ENCODE measurements around the gene AQP6. TPM values are rescaled to one million over a fixed set of nuclear protein-coding genes. Genes with fewer than 3 reads are reported as not detected.

The AQP6 gene
- total RNA-seq, 1 donor from 2014 or later: 0.21 TPM

DNA sequence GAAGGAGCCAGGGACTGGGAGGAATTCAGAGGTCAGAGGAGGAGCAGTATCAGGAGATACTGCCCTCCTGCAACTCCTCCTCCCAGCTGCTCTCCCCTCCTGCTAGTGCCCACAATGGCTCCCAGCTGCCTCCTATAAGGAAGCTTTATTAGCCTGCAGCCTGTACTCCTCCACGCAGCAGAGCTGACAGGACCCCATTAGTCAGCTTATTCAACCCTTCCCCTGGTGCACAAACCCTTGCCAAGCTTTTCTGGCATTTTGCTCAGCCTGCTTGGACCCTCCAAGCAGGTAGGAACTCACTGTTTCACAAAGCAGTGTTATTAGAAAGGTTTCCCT is 29.2 kb upstream of the AQP6 start:
- H3K9me3 Mint-ChIP-seq: no peaks in the 10 kb centered on the region
- DNase-seq (ENCODE audit: low read depth, low spot score): no peak
- no peak overlapping the region for H3K4me3 Mint-ChIP-seq
- H3K4me1 Mint-ChIP-seq: peaks cover 32% of the 10 kb centered on the region
- H3K36me3 Mint-ChIP-seq (ENCODE audit: low read depth): no peaks in the 10 kb centered on the region
- TF ChIP-seq CTCF (conservative IDR thresholded peaks at IDR 0.05): no peak
- no peak overlapping the region for H3K27ac Mint-ChIP-seq (ENCODE audit: unreplicated experiment)
- H3K27me3 Mint-ChIP-seq (ENCODE audit: low read depth): peaks cover 2% of the 10 kb centered on the region

DNA sequence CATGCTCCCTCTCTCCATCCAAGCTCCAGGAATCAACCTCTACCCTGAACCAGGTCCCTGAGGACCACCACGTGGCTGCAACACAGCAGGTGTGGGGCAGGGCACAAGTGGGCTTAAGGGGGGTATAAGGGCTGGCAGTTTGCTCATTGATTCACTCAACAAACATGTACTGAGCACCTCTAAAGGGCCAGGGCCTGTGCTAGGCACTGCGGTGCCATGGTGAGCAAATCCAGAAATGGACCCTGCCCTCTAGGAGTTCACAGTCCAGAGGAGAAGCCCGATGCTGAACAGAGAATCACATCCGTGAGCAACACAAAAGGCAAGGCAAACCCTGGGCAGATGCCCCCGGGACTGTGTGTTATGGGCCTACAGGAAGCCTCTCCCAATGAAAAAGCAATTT is 28.7 kb upstream of the AQP6 start:
- peaks cover 2% of the 10 kb centered on the region for H3K27me3 Mint-ChIP-seq (ENCODE audit: low read depth)
- H3K36me3 Mint-ChIP-seq (ENCODE audit: low read depth): no peaks in the 10 kb centered on the region
- TF ChIP-seq CTCF (conservative IDR thresholded peaks at IDR 0.05): no peak
- no peak overlapping the region for H3K27ac Mint-ChIP-seq (ENCODE audit: unreplicated experiment)
- no peak overlapping the region for H3K4me3 Mint-ChIP-seq
- peaks cover 32% of the 10 kb centered on the region for H3K4me1 Mint-ChIP-seq
- no peak for DNase-seq (ENCODE audit: low read depth, low spot score)
- H3K9me3 Mint-ChIP-seq: no peaks in the 10 kb centered on the region

GRCh38 chr12:49944718-49945117 is 28.0 kb upstream of the AQP6 start:
- no peak for TF ChIP-seq CTCF (conservative IDR thresholded peaks at IDR 0.05)
- no peak for DNase-seq (ENCODE audit: low read depth, low spot score)
- H3K9me3 Mint-ChIP-seq: no peaks in the 10 kb centered on the region
- H3K27ac Mint-ChIP-seq (ENCODE audit: unreplicated experiment): no peak overlapping the region
- H3K4me3 Mint-ChIP-seq: peak overlapping the region; percentile 6
- peaks cover 28% of the 10 kb centered on the region for H3K4me1 Mint-ChIP-seq
- no peaks in the 10 kb centered on the region for H3K36me3 Mint-ChIP-seq (ENCODE audit: low read depth)
- peaks cover 2% of the 10 kb centered on the region for H3K27me3 Mint-ChIP-seq (ENCODE audit: low read depth)

DNA sequence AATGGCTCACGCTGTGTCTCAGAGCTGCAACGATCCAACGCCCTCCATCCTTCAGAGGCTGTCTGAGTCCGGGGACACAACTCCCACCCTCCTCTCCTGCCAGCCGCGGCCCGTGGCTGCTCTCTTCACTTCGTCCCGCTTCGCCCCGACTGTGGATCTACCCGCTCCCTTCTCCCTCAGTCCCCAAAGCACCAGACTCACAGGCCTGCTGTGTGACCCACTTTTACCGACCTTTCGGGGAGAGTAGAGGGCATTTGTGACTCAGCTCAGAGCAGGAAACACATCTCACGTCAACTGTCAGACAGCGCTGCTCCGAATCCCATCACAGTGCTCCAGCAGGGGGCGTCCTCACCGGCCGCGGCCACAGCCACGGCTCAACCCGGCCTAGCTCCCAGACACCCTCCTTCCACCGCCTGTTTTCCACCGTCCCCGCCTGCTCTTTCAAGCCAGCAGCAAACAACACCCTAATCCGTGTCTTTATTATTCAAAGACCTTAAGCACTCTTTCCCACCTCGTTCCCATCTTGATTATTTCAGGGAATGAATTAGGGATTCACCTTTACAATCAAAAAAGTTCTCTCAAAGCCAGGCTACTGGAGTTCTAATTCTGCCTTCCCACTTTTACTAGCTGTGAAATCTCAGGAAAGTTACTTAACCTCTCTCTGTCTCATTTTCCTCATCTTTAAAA is 27.2 kb upstream of the AQP6 start:
- DNase-seq (ENCODE audit: low read depth, low spot score): peak; percentile 92
- peaks cover 2% of the 10 kb centered on the region for H3K27me3 Mint-ChIP-seq (ENCODE audit: low read depth)
- TF ChIP-seq CTCF (conservative IDR thresholded peaks at IDR 0.05): peak; percentile 90
- no peak overlapping the region for H3K27ac Mint-ChIP-seq (ENCODE audit: unreplicated experiment)
- H3K36me3 Mint-ChIP-seq (ENCODE audit: low read depth): no peaks in the 10 kb centered on the region
- no peaks in the 10 kb centered on the region for H3K9me3 Mint-ChIP-seq
- peak overlapping the region; percentile 77 for H3K4me3 Mint-ChIP-seq
- H3K4me1 Mint-ChIP-seq: peaks cover 28% of the 10 kb centered on the region

DNA sequence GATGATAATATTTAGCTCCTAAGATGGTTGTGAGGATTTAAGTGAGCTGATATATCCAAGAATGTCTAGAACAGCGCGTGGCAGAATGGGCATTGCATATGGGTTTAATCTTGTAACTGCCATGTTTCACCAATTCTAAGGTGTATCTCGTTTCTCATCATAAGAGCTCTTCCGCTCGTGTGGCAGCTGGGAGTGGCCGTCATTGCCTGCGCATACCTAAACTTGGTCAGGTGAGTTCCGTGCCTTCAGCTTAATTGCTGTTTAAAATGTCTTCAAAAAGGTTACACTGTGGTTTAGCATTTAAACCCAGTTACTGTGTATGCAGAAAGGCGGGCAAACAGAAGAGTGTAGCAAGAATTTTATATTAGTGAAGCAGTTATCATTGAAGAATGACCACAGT is 26.7 kb upstream of the AQP6 start:
- Mint-ChIP-seq H3K9me3 (no peaks in the 10 kb centered on the region), H3K27me3 (ENCODE audit: low read depth) (peaks cover 2% of the 10 kb centered on the region), H3K4me3 (no peak overlapping the region), H3K36me3 (ENCODE audit: low read depth) (no peaks in the 10 kb centered on the region), H3K27ac (ENCODE audit: unreplicated experiment) (no peak overlapping the region), H3K4me1 (peaks cover 28% of the 10 kb centered on the region)
- TF ChIP-seq CTCF (conservative IDR thresholded peaks at IDR 0.05): no peak
- no peak for DNase-seq (ENCODE audit: low read depth, low spot score)

Data from neural crest cell (in vitro differentiated cells).